GM12878 (cell line): ENCODE results near the gene OR7G3. TPM values are rescaled to one million over a fixed set of nuclear protein-coding genes. Genes with fewer than 3 reads are reported as not detected.

Source experiments
- ATAC-seq: fragments of 200-7000 bp; cut with Tn5 transposase; 3 replicates; pipeline ENCODE4 v1.9.1; 2020; ENCODE audit warnings: mild to moderate bottlenecking, moderate library complexity
- BruUV-seq: library from RNA; stranded (reverse); fragments of 400-500 nt; replicated peaks from 2 replicates; lab custom pipeline; 2021; lab: Mats Ljungman, UMichigan
- CTCF ChIA-PET: fragments of 300-600 bp; sonication (Branson Sonifier 250); formaldehyde crosslinking; extraction: SDS; loops from one replicate; lab custom pipeline; 2021; ENCODE audit warnings: inconsistent platforms; lab: Yijun Ruan, JAX
- POLR2A ChIA-PET: fragments of 350-600 bp; formaldehyde crosslinking; extraction: SDS; loops from one replicate; lab custom pipeline; 2021; ENCODE audit warnings: inconsistent platforms; lab: Charles Lee
- RAD21 ChIA-PET: fragments of 300-600 bp; sonication (Branson Sonifier 250); formaldehyde crosslinking; loops from one replicate; lab custom pipeline; 2023; ENCODE audit warnings: antibody characterized with exemption; ENCODE audit not compliant: unreplicated experiment; lab: Charles Lee
- SMC1A ChIA-PET: fragments of 300-600 bp; sonication (Branson Sonifier 250); formaldehyde crosslinking; loops from one replicate; lab custom pipeline; 2023; ENCODE audit not compliant: unreplicated experiment, uncharacterized antibody; lab: Charles Lee
- DNase-seq: peaks from one replicate; pipeline ENCODE4 v3.0.0-alpha.2; 2011; ENCODE audit warnings: low read depth, low spot score
- FAIRE-seq: peaks from 3 replicates; lab custom pipeline; 2011; peaks lifted over from hg19 to GRCh38; lab: Jason Lieb, UNC
- H2AFZ ChIP-seq: 2 replicates; pipeline ENCODE4 v1.6.0; 2011; ENCODE audit warnings: low read depth, low read length, control low read depth; ENCODE audit not compliant: control insufficient read depth
- H3K27ac ChIP-seq: 2 replicates; pipeline ENCODE4 v1.5.1; 2011; ENCODE audit warnings: control low read depth; ENCODE audit not compliant: control insufficient read depth, insufficient read depth
- H3K27me3 ChIP-seq, 2 experiments: replicated peaks in 1 of 2; 2 replicates each; pipeline versions ENCODE4 v1.6.0 to v1.6.1; 2011; ENCODE audit warnings: low read length in 1 of 2; ENCODE audit not compliant: control insufficient read depth in 2 of 2, insufficient read depth in 2 of 2
- H3K36me3 ChIP-seq, 2 experiments: 2 replicates each; pipeline ENCODE4 v1.5.1; 2011; ENCODE audit warnings: low read length in 1 of 2; ENCODE audit not compliant: control insufficient read depth in 2 of 2, insufficient read depth in 2 of 2
- H3K4me1 ChIP-seq: 2 replicates; pipeline ENCODE4 v1.6.1; 2011; ENCODE audit warnings: mild to moderate bottlenecking, low read length, moderate library complexity, mixed read lengths; ENCODE audit not compliant: control insufficient read depth, insufficient read depth
- H3K4me2 ChIP-seq: 2 replicates; pipeline ENCODE4 v1.6.0; 2011; ENCODE audit warnings: control low read depth; ENCODE audit not compliant: control insufficient read depth, insufficient read depth
- H3K4me3 ChIP-seq: fragments of 200-600 bp; sonication (generic); 2 replicates; pipeline ENCODE4 v1.5.1; 2016
- H3K79me2 ChIP-seq: 2 replicates; pipeline ENCODE4 v1.6.0; 2011; ENCODE audit warnings: low read length; ENCODE audit not compliant: control insufficient read depth, insufficient read depth
- H3K9ac ChIP-seq: 2 replicates; pipeline ENCODE4 v1.8.0; 2011; ENCODE audit warnings: low read length, control low read depth, mixed read lengths; ENCODE audit not compliant: control insufficient read depth, insufficient read depth
- H3K9me3 ChIP-seq: replicated peaks from 3 replicates; pipeline ENCODE4 v1.5.1; 2011; ENCODE audit warnings: mild to moderate bottlenecking, low read length; ENCODE audit not compliant: control insufficient read depth, insufficient read depth
- H4K20me1 ChIP-seq: 2 replicates; pipeline ENCODE4 v1.6.0; 2011; ENCODE audit not compliant: control insufficient read depth, insufficient read depth
- ATF3 ChIP-seq: IDR thresholded peaks from 2 replicates; pipeline ENCODE4 v1.6.1; 2011; ENCODE audit warnings: low read depth, mild to moderate bottlenecking, low read length, moderate library complexity, borderline replicate concordance; ENCODE audit errors: extremely low read depth
- CHD4 ChIP-seq: fragments of 200-600 bp; sonication (generic); IDR thresholded peaks from 2 replicates; pipeline ENCODE4 v1.6.1; 2016; ENCODE audit warnings: mild to moderate bottlenecking
- FOS ChIP-seq: IDR thresholded peaks from 3 replicates; pipeline ENCODE4 v1.6.1; 2011; ENCODE audit warnings: borderline replicate concordance; ENCODE audit not compliant: insufficient read length; ENCODE audit errors: extremely low read depth
- FOXM1 ChIP-seq: IDR thresholded peaks from 2 replicates; pipeline ENCODE4 v1.6.1; 2012; ENCODE audit warnings: low read depth, mild to moderate bottlenecking, inconsistent platforms, low read length, moderate library complexity
- GABPA ChIP-seq: IDR thresholded peaks from 2 replicates; pipeline ENCODE4 v1.6.1; 2014; ENCODE audit warnings: antibody characterized with exemption, low read depth, mild to moderate bottlenecking, inconsistent platforms
- KDM1A ChIP-seq: fragments of 200-600 bp; sonication (generic); IDR thresholded peaks from 2 replicates; pipeline ENCODE4 v1.6.1; 2016; ENCODE audit warnings: borderline replicate concordance
- MEF2B ChIP-seq: fragments of 450-650 bp; IDR thresholded peaks from 2 replicates; pipeline ENCODE4 v1.6.1; 2018; ENCODE audit warnings: mild to moderate bottlenecking, moderate library complexity; ENCODE audit not compliant: partially characterized antibody, poor library complexity, severe bottlenecking
- NFIC ChIP-seq: IDR thresholded peaks from 2 replicates; pipeline ENCODE4 v1.6.1; 2012; ENCODE audit warnings: low read depth, mild to moderate bottlenecking, inconsistent platforms, low read length, moderate library complexity
- NKRF ChIP-seq: fragments of 450-650 bp; conservative IDR thresholded peaks from 2 replicates; pipeline ENCODE4 v1.6.1; 2017; ENCODE audit warnings: mild to moderate bottlenecking, moderate library complexity
- PAX8 ChIP-seq: fragments of 450-650 bp; IDR thresholded peaks from 2 replicates; pipeline ENCODE4 v1.6.1; 2017; ENCODE audit warnings: mild to moderate bottlenecking, moderate library complexity
- POLR2A ChIP-seq: IDR thresholded peaks from 2 replicates; pipeline ENCODE4 v1.6.1; 2011; ENCODE audit warnings: low read depth, mild to moderate bottlenecking, low read length
- POLR2AphosphoS5 ChIP-seq: IDR thresholded peaks from 2 replicates; pipeline ENCODE4 v1.6.1; 2011; ENCODE audit warnings: mild to moderate bottlenecking, low read length, inconsistent platforms
- TARDBP ChIP-seq: IDR thresholded peaks from 2 replicates; pipeline ENCODE4 v1.6.1; 2016; ENCODE audit warnings: borderline replicate concordance
- YY1 ChIP-seq: IDR thresholded peaks from 2 replicates; pipeline ENCODE4 v1.6.1; 2011; ENCODE audit warnings: low read depth, mild to moderate bottlenecking, low read length
- ZBTB33 ChIP-seq: fragments of 450-650 bp; IDR thresholded peaks from 2 replicates; pipeline ENCODE4 v1.6.1; 2017; ENCODE audit warnings: mild to moderate bottlenecking
- WGBS: methylation state at CpG from one replicate; pipeline ENCODE4 v1.1.6; 2016; ENCODE audit warnings: low lambda C conversion rate; ENCODE audit not compliant: insufficient replicate concordance, insufficient coverage; ENCODE audit errors: missing lambda C conversion rate; 5-methylcytosine and 5-hydroxymethylcytosine counted together
- in situ Hi-C: fragments of 300-500 bp; cut with MboI; formaldehyde crosslinking; loops from 9 replicates; pipeline ENCODE4 v1.14.3; 2018; ENCODE audit warnings: mixed read lengths
- intact Hi-C: fragments of 100-400 bp; cut with micrococcal nuclease; formaldehyde crosslinking; loops from one replicate; pipeline ENCODE4 v1.14.2; 2022; ENCODE audit not compliant: unreplicated experiment
- polyA plus RNA-seq, 11 experiments: library from polyadenylated mRNA; depleted of rRNA in 4 of 11; unstranded in 6 of 11; stranded (reverse) in 5 of 11; fragments of >200 nt; fragmentation: Nextera tagmentation in 4 of 11; fragmentation: Illumina TruSeq in 1 of 11; extraction: Ambion mirVana in 4 of 11; extraction: Trizol in 1 of 11; gene quantifications; 1 replicate in 1 of 11; 2 replicates in 10 of 11; pipeline versions ENCODE4 v1.2.1 to v1.2.3, GENCODE V29; 2011 to 2016; ENCODE audit warnings: inconsistent platforms in 2 of 11, missing spikeins in 2 of 11, low read depth in 1 of 11
- total RNA-seq, 4 experiments: library from RNA; depleted of rRNA in 3 of 4; stranded (reverse); fragments of >200 nt in 3 of 4; fragmentation: Illumina TruSeq in 1 of 4; extraction: Trizol in 1 of 4; gene quantifications; 2 replicates each; pipeline versions ENCODE4 v1.2.1 to v1.2.3, GENCODE V29; 2013 to 2021

OR7G3 gene
- total and polyA plus RNA-seq, 10 of the 15 experiments (the other 5 are each of a cell fraction or from before 2014, with no cell fraction given): not detected

- intact Hi-C loops (no loop called here), in situ Hi-C loops (no loop called here)
- DNase-seq: no peak
- no peak overlapping the region for H3K4me2 ChIP-seq
- H3K4me1 ChIP-seq: no peaks in the 10 kb centered on the region
- FAIRE-seq: no peak
- H3K36me3 ChIP-seq: peaks cover 17 to 35% of the 10 kb centered on the region in 2 experiments
- CTCF ChIA-PET: no interaction called here
- TF ChIP-seq PAX8: no peak
- TF ChIP-seq MEF2B: no peak
- TF ChIP-seq CHD4: no peak
- no peak for TF ChIP-seq YY1
- no peak for TF ChIP-seq ZBTB33
- no peak for TF ChIP-seq POLR2AphosphoS5
- no peak for TF ChIP-seq NKRF
- TF ChIP-seq FOS: no peak
- TF ChIP-seq KDM1A: no peak
- no peak for TF ChIP-seq NFIC
- no peak for TF ChIP-seq TARDBP
- TF ChIP-seq POLR2A: no peak
- no peak for TF ChIP-seq ATF3
- TF ChIP-seq GABPA: no peak
- TF ChIP-seq FOXM1: no peak
- TF ChIP-seq, all 136 proteins: peak for 0
- H3K79me2 ChIP-seq: peaks cover 29% of the 10 kb centered on the region
- no peaks in the 10 kb centered on the region for H3K27me3 ChIP-seq
- ChIA-PET POLR2A (no interaction called here), SMC1A (no interaction called here), RAD21 (no interaction called here)
- H3K4me3 ChIP-seq: no peak overlapping the region
- H3K27ac ChIP-seq: no peak overlapping the region
- peaks cover 48% of the 10 kb centered on the region for H3K9me3 ChIP-seq
- no peaks in the 10 kb centered on the region; the same call in 1 of the 2 replicates for H4K20me1 ChIP-seq
- no peak overlapping the region for H2AFZ ChIP-seq
- H3K9ac ChIP-seq: no peak overlapping the region
- no peak for ATAC-seq
- BruUV-seq: no TSS peak
- WGBS: 84% methylated on average over 5 of the region's 5 CpGs
These were observed 24.6 kb upstream of the OR7G3 start for GRCh38 chr19:9151367-9151766.
